T-helper 1 cell treated with Interleukin-12 subunit alpha and Interleukin-12 subunit beta and Interleukin-4 antibody, amounts not matched to agents 30 ng/mL and 1 ng/mL, for 36 hours (primary cell): ENCODE results near the gene MEIS2. TPM values are rescaled to one million over a fixed set of nuclear protein-coding genes. Genes with fewer than 3 reads are reported as not detected.

Experiments used
- intact Hi-C: fragments of 100-400 bp; cut with micrococcal nuclease; formaldehyde crosslinking; loops from one replicate; pipeline ENCODE4 v1.15.1; 2024
- total RNA-seq: library from RNA; stranded (reverse); gene quantifications from 2 replicates; pipeline ENCODE4 v1.2.3, GENCODE V29; 2022

MEIS2 gene
- total RNA-seq, 1 donor from 2014 or later = not detected

GRCh38 chr15:37112971-37113670 is 12.8 kb upstream of the MEIS2 start:
- intact Hi-C loops = no loop called here

GRCh38 chr15:37112171-37112570 is 11.8 kb upstream of the MEIS2 start:
- intact Hi-C loops = no loop called here

GRCh38 chr15:37111427-37111717 is 11.0 kb upstream of the MEIS2 start:
- intact Hi-C loops = no loop called here

GRCh38 chr15:37109872-37110572 is 9.7 kb upstream of the MEIS2 start:
- intact Hi-C loops = loop anchor here (1.0 kb wide), 1 partner anchor 8 kb away; no protein-coding TSS in a partner anchor

GRCh38 chr15:37109168-37109871 is 9.0 kb upstream of the MEIS2 start:
- intact Hi-C loops = no loop called here

GRCh38 chr15:37108381-37109167 is 8.2 kb upstream of the MEIS2 start:
- intact Hi-C loops = no loop called here

GRCh38 chr15:37107744-37108380 is 7.5 kb upstream of the MEIS2 start:
- intact Hi-C loops = loop anchor here (2.0 kb wide), 1 partner anchor 225 kb away; no protein-coding TSS in a partner anchor

- intact Hi-C loops = loop anchor here (2.0 kb wide), 1 partner anchor 224 kb away; no protein-coding TSS in a partner anchor
These were observed 6.9 kb upstream of the MEIS2 start for GRCh38 chr15:37107071-37107743.

- intact Hi-C loops = loop anchor here (2.0 kb wide), 1 partner anchor 224 kb away; no protein-coding TSS in a partner anchor
These were observed 6.2 kb upstream of the MEIS2 start for GRCh38 chr15:37106490-37107001.

GRCh38 chr15:37105889-37106288 is 5.5 kb upstream of the MEIS2 start:
- intact Hi-C loops = loop anchor here (2.0 kb wide), 1 partner anchor 223 kb away; no protein-coding TSS in a partner anchor

- intact Hi-C loops = no loop called here
These were observed 4.7 kb upstream of the MEIS2 start for GRCh38 chr15:37105029-37105428.

- intact Hi-C loops = no loop called here
These were observed 4.2 kb upstream of the MEIS2 start for GRCh38 chr15:37104424-37104981.

- intact Hi-C loops = no loop called here
These were observed 3.4 kb upstream of the MEIS2 start for GRCh38 chr15:37103475-37104423.

- intact Hi-C loops = no loop called here
These were observed 2.8 kb upstream of the MEIS2 start for GRCh38 chr15:37103163-37103435.

- intact Hi-C loops = loop anchor here (1.0 kb wide), 1 partner anchor 8 kb away; no protein-coding TSS in a partner anchor
These were observed 2.2 kb upstream of the MEIS2 start for GRCh38 chr15:37102305-37103162.

- intact Hi-C loops = loop anchor here (1.0 kb wide), 1 partner anchor 8 kb away; no protein-coding TSS in a partner anchor
These were observed 1.6 kb upstream of the MEIS2 start for GRCh38 chr15:37101980-37102304.

- intact Hi-C loops = no loop called here
These were observed 542 bp upstream of the MEIS2 start for GRCh38 chr15:37100966-37101215.
